Measurements from ENCODE around the gene HAO1. TPM values are rescaled to one million over a fixed set of nuclear protein-coding genes. Genes with fewer than 3 reads are reported as not detected.

The HAO1 gene
- total RNA-seq, result not detected

GRCh38 chr20:7940341-7940740, at the start of gene HAO1:
Gene HAO1 (minus strand): TSS chr20:7940458. CDS start chr20:7940422, 36 bp downstream.
- no peaks in the 10 kb centered on the region for H3K27me3 ChIP-seq
- H3K9me3 ChIP-seq, result no peaks in the 10 kb centered on the region
- H3K4me3 ChIP-seq, result no peak within 1 kb of the TSS
- no peak for TF ChIP-seq CTCF (IDR thresholded peaks at IDR 0.05)
- H3K27ac ChIP-seq, result no peak within 1 kb of the TSS
- H3K36me3 ChIP-seq, result no peaks in the 10 kb centered on the region
- peaks cover 0 to 9% of the 10 kb centered on the region in 2 donors for H3K4me1 ChIP-seq
- no peak for DNase-seq (ENCODE audit: low spot score)

DNA sequence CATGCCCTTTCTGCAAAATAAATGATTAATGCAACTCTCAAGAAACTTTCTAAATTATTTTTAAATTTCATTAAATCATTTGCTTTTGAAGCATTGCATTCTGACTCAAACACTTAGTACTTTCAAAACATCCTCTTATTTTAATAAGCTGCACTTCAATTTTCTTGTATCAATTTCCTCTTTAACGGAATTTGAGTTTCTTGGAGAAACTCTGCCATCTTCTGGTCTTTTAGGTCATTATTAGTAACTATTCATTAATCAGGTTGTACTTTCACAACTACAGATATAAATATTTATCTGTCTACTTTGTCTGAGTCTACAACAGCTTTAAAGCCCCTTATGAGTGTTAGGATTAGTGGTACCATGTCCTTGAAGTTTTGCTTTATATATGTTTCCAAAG, 49.1 kb upstream of the HAO1 start:
- H3K9me3 ChIP-seq, result peaks cover 0 to 9% of the 10 kb centered on the region in 2 donors
- no peaks in the 10 kb centered on the region for H3K4me1 ChIP-seq
- no peak overlapping the region for H3K4me3 ChIP-seq
- no peak for DNase-seq (ENCODE audit: low spot score)
- no peak overlapping the region for H3K27ac ChIP-seq
- H3K27me3 ChIP-seq, result no peaks in the 10 kb centered on the region
- peak in 1 of 2 donors; percentile 19 for TF ChIP-seq CTCF (IDR thresholded peaks at IDR 0.05)
- H3K36me3 ChIP-seq, result peaks cover 15% of the 10 kb centered on the region

- H3K4me3 ChIP-seq, result no peak overlapping the region
- no peaks in the 10 kb centered on the region for H3K4me1 ChIP-seq
- DNase-seq (ENCODE audit: low spot score), result no peak
- no peaks in the 10 kb centered on the region for H3K9me3 ChIP-seq
- H3K27ac ChIP-seq, result peak overlapping the region in 1 of 2 donors; percentile 1
- TF ChIP-seq CTCF (IDR thresholded peaks at IDR 0.05), result no peak
- no peaks in the 10 kb centered on the region for H3K27me3 ChIP-seq
- H3K36me3 ChIP-seq, result peaks cover 25% of the 10 kb centered on the region
Observed at GRCh38 chr20:7985916-7986315, 45.7 kb upstream of the HAO1 start.

- Histone ChIP-seq H3K4me3 (no peak overlapping the region), H3K4me1 (no peaks in the 10 kb centered on the region), H3K9me3 (no peaks in the 10 kb centered on the region), H3K27me3 (no peaks in the 10 kb centered on the region), H3K27ac (peak overlapping the region in 1 of 2 donors; percentile 8), H3K36me3 (peaks cover 32% of the 10 kb centered on the region)
- no peak for TF ChIP-seq CTCF (IDR thresholded peaks at IDR 0.05)
- no peak for DNase-seq (ENCODE audit: low spot score)
Observed at GRCh38 chr20:7984192-7984591, 43.9 kb upstream of the HAO1 start.

GRCh38 chr20:7981374-7981773, 41.1 kb upstream of the HAO1 start:
- Histone ChIP-seq H3K9me3 (no peaks in the 10 kb centered on the region), H3K27me3 (no peaks in the 10 kb centered on the region), H3K27ac (no peak overlapping the region), H3K36me3 (peaks cover 32% of the 10 kb centered on the region), H3K4me1 (no peaks in the 10 kb centered on the region), H3K4me3 (no peak overlapping the region)
- DNase-seq (ENCODE audit: low spot score), result no peak
- TF ChIP-seq CTCF (IDR thresholded peaks at IDR 0.05), result no peak

GRCh38 chr20:7980332-7981046, 40.2 kb upstream of the HAO1 start:
- peak; percentile 26 to 57 for TF ChIP-seq CTCF (IDR thresholded peaks at IDR 0.05)
- Histone ChIP-seq H3K9me3 (no peaks in the 10 kb centered on the region), H3K36me3 (peaks cover 32% of the 10 kb centered on the region), H3K4me3 (no peak overlapping the region), H3K27me3 (no peaks in the 10 kb centered on the region), H3K27ac (no peak overlapping the region), H3K4me1 (no peaks in the 10 kb centered on the region)
- DNase-seq (ENCODE audit: low spot score), result no peak
